Tongue (tissue), 2 donors: ENCODE results near the gene MRC2. TPM values are rescaled to one million over a fixed set of nuclear protein-coding genes. Genes with fewer than 3 reads are reported as not detected.
"Not testable (repeated sequence)": the region's sequence is repeated elsewhere in the genome, so short reads cannot be mapped to it uniquely, and the experiment has no call there.

ENCODE experiments used
- DNase-seq: peaks from one replicate; pipeline ENCODE4 v3.0.0-alpha.2; 2015
- total RNA-seq: library from RNA; depleted of rRNA; stranded (reverse); fragments of >200 nt; gene quantifications from one replicate; pipeline ENCODE4 v1.2.3, GENCODE V29; 2014

Gene MRC2, protein sequence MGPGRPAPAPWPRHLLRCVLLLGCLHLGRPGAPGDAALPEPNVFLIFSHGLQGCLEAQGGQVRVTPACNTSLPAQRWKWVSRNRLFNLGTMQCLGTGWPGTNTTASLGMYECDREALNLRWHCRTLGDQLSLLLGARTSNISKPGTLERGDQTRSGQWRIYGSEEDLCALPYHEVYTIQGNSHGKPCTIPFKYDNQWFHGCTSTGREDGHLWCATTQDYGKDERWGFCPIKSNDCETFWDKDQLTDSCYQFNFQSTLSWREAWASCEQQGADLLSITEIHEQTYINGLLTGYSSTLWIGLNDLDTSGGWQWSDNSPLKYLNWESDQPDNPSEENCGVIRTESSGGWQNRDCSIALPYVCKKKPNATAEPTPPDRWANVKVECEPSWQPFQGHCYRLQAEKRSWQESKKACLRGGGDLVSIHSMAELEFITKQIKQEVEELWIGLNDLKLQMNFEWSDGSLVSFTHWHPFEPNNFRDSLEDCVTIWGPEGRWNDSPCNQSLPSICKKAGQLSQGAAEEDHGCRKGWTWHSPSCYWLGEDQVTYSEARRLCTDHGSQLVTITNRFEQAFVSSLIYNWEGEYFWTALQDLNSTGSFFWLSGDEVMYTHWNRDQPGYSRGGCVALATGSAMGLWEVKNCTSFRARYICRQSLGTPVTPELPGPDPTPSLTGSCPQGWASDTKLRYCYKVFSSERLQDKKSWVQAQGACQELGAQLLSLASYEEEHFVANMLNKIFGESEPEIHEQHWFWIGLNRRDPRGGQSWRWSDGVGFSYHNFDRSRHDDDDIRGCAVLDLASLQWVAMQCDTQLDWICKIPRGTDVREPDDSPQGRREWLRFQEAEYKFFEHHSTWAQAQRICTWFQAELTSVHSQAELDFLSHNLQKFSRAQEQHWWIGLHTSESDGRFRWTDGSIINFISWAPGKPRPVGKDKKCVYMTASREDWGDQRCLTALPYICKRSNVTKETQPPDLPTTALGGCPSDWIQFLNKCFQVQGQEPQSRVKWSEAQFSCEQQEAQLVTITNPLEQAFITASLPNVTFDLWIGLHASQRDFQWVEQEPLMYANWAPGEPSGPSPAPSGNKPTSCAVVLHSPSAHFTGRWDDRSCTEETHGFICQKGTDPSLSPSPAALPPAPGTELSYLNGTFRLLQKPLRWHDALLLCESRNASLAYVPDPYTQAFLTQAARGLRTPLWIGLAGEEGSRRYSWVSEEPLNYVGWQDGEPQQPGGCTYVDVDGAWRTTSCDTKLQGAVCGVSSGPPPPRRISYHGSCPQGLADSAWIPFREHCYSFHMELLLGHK (N-terminal part only)
- 206 TPM for total RNA-seq

DNA sequence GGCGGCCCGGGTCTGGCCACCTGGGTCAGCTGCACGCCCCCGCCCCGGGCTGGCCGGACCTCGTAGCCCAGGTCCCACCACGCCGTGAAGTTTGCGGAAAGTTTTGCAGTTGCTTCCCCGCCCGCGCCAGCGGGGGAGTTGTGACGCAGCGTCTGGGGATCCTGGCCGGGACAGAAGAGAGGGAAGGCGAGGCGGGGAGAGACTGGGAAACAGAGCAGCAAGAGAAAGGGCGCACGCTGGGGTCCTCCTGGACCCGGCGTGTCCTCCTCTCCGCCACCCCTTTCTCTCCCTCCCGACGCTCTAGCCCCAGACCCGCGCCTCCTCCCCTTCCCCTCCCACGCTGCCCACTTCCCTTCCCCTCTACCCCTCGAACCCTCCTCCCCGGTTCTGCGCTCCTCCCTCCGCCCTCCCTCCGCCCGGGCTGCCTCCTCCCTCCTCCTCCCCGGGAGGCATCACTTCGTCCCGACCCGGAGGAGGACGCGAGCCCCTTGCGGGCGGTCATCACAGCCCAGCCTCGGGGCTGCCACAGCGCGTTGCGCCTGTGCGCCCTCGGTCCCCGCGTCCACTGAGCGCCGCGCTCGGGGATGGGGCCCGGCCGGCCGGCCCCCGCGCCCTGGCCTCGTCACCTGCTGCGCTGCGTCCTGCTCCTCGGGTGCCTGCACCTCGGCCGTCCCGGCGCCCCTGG, at the start of gene MRC2:
Gene MRC2, plus strand, starts transcription at position 452 of the 685 bp plus-strand sequence. Its CDS starts 133 bp downstream, at position 585.
- peak; percentile 84 for DNase-seq

DNA sequence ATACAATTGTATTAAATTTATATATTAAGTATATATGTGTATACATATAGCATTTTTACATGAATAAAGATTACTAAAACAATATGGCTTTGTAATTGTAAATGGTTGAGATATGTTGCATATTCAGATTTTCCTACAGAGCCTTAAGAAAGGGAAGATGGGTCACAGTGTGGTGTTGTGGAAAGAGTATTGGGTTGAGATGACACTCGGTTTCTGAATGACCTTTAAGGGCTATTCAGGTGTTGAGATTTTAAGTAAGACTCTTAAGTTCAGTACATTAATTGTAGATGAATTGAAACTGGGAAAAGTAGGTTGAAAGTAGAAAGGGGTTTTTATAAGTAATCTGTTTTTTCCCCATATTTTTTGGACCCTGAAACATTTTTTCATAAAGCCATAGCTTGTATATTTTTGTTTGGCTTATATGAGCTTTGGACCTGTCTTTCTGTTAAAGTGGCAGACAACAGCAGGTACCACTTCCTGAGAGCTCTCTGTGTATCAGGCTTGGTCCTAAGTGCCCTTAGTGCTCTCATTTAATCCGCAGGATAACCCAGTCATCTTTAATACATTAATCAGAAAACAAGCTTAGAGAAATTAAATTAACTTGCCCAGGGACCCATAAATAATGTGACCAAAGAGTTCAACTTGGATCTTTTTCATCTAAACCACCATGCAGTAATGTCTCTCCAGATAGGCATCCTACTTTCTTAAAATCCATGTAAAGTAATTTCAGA, 48.5 kb upstream of the MRC2 start:
- DNase-seq = no peak

DNA sequence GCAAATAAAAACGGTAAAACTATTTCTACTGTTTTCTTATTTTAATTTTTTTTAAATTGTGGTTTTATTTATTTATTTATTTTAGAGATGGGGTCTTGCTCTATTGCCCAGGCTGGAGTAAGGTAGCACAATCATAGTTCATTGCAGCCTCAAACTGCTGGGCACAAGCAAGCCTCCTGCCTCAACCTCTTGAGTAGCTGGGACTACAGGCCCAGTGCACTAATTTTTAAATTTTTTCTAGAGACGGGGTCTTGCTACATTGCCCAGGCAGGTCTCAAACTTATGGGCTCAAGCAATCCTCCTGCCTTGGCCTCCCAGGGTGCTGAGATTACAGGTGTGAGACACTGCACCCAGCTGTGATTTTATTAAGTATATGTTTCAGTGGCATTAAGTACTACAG, 46.5 kb upstream of the MRC2 start:
- DNase-seq = no peak

DNA sequence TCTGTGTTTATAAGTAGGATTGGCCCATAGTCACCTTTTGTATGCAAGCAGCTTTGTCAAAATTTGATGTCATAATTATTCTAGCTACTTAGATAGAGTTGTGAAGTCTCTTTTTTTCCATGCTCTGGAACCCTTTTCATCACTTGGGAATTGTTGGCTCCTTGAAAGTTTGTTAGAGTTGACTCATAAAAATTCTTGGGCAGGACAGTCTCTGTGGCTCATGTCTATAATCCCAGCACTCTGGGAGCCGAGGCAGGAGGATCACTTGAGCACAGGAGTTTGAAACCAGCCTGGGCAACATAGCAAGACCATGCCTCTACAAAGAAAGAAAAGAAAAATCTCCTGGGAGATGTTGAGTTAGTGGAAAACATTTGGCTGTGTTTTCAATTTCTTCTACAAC, 45.7 kb upstream of the MRC2 start:
- no peak for DNase-seq

DNA sequence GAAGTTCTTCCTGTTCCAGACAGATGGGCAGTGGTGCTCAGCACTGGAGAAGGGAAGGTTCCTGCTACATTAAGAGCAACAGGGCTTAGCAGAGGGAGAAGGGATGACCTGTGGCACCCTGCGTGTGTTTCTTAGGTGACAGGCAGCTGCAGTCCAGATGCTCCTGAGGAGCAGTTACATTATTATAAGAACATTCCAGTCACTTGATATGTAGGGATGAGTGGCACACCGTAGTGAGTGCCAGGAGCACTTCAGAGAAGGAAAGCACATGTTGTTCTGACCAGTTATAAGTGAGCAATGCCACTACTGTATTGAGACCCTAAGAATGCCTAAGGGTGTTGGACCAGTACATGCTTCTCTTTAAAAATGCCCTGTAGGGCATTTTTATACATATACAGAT, 39.9 kb upstream of the MRC2 start:
- no peak for DNase-seq

DNA sequence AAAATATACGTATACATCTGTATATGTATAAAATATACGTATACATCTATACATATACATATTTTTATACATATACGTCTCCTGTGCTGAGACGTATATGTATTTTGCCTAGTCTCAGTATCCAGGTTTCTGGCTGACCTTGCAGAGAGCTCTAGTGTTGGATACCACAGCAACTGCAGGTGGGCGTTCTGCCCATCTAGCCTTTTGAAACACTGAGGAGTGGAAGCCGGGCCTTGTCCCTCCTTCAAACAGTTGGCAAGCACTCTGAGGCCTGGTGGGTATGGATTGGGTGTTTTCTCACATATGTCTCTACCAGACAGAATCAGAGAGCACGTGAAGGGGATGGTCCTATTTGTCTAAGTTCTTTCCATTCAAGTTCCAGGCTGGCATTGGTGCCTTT, 39.4 kb upstream of the MRC2 start:
- no peak for DNase-seq

DNA sequence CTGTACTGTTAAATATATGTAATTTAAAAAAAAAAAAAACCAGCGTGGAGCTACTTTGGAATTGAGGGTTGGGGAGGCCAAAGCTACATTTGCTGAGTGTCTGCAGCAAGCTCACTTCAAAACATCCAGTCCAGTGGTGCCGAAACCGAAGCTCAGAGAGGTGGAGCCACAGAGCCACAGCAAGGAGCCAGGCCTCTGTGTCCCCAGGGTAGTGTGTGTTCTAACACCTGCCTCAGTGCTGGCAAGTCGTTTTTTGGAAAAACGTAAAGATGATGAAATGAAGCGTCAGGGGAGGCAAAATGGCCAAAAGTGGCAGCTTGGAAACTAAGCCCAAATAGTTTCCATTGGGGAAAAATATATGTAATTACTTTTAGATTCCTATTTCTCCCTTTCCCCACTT, 36.1 kb upstream of the MRC2 start:
- DNase-seq = peak; percentile 32

DNA sequence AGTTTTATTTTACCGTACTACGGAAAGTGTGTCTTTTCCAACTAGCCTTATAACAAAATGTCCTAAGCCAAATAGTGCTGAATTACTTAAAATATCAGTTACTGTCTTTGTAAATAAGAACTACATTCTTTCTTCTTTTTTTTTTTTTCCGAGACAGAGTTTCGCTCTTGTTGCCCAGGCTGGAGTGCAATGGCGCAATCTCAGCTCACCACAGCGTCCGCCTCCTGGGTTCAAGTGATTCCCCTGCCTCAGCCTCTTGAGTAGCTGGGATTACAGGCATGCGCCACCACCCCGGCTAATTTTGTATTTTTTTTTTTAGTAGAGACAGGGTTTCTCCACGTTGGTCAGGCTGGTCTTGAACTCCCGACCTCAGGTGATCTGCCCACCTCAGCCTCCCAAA, 35.6 kb upstream of the MRC2 start:
- not testable (repeated sequence) for DNase-seq

DNA sequence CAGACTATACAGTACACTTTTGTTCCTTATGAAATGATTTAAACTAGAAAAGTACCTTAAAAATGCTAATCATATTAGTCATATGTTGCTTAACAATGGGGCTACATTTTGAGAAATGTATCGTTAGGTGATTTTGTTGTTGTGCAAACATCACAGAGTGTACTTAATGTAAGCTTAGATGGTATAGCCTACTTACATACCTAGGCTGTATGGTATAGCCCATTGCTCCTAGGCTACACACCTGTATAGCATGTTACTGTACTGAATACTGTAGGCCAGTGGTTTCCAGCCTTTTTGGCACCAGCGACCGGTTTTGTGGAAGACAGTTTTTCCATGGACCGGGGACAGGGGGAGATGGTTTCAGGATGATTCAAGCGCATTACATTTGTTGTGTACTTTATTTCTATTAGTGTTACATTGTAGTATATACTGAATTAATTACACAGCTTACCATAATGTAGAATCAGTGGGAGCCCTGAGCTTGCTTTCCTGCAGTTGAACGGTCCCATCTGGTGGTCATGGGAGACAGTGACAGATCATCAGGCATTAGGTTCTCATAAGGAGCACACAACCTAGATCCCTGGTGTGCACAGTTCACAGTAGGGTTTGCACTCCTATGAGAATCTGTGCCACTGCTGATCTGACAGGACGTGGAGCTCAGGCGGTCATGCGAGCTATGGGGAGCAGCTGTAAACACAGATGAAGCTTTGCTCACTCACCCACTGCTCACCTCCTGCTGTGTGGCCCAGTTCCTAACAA, 35.0 kb upstream of the MRC2 start:
- no peak for DNase-seq

DNA sequence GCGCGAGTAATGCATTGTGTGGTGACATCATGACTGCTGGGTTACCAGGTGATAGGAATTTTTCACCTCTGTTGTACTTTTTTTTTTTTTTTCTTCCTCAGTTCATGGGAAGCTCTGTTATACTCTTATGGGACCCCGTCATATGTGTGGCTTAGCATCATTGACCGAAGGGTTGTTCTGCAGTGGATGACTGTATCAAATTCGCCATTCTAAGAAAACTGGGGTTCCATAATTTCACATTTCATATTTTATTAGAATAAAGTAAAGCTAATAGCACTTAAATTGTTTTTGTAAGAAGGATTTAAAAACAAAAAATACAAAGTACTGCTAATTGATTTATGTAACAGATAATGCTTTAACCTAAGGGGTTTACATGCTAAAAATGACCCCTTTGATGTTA, 32.0 kb upstream of the MRC2 start:
- DNase-seq = no peak

DNA sequence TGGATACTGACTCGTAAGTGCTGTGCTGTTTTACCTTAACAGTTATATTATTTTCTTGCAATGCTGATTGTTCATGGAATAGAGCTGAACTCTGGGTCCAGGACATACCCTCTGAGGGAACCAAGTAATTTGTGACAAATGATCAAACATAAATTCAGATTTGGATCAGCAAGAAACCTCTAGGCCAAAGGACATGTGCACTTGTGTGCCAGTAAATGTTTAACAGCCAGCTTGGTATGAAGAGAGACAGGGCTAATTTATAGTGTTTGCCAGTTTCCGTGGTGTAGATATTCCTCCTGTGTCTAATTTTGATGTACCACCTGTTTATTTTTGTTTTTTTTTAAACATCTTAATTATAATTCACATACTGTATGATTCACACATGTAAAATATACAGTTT, 30.8 kb upstream of the MRC2 start:
- DNase-seq = no peak

DNA sequence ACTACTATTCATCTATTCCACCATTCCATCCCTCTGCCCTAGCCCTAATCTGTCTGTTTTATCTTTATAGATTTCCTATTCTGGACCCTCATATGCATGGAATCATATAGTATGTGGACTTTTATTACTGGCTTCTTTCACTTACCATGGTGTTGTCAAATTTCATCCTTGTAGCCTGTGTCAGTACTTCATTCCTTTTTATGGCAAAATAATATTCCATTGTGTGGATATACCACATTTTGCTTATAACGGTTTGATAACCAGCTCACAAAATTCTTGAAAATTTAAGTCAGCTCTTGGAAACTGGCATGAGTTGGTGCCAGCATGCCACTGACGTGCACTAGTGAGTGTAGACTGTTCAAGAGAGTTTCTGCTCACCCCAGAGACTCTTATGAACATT, 30.3 kb upstream of the MRC2 start:
- DNase-seq = no peak

DNA sequence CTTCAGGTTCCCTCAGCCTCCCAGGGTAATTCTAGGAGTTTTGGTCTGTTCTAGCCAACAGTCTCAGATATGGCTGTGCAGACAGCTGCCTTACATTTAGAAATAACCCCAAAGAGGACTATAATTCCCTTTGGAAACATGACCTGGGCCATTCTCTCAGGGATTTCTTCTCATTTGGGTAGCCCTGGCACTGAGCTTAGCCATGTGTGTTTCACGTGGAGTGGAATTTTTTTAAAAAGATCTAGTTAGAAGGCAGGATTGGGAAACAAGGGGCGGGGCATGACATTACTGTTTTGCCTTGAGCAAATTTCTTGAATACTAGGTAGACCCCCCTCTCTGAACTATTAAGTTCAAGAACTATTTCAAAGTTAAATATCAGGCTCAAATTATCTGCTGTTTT, 29.6 kb upstream of the MRC2 start:
- no peak for DNase-seq

DNA sequence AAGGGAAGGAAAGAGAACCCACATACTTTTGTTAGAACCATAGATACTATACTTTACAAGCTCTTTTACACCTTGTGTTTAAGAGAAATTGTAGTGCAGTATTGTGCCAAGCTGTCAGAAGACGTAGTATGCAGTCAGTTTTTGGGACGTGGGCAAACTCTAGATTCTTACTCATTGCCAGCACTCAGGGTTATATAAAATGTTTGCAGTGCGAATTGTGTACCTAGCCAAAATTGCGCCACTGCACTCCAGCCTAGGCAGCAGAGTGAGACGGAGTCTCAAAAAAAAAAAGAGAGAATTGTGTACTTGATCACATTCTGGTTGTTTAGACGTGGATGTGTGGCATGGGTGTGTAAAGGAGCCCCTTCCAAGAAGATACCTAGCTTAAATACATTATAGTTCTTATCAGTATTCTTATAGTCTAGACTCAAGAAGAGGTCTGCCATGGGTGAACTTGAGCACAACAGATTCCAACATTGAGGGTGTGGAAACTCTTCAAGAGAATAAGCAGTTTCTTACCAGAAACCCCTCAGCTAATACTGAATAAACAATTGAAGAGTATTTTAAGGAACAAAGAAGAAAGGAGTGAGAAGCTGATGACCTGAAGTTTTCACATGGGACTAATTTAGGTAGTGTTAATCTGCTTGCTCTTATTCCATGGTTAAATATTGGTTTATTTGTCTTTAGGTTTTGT, 27.4 kb upstream of the MRC2 start:
- no peak for DNase-seq

DNA sequence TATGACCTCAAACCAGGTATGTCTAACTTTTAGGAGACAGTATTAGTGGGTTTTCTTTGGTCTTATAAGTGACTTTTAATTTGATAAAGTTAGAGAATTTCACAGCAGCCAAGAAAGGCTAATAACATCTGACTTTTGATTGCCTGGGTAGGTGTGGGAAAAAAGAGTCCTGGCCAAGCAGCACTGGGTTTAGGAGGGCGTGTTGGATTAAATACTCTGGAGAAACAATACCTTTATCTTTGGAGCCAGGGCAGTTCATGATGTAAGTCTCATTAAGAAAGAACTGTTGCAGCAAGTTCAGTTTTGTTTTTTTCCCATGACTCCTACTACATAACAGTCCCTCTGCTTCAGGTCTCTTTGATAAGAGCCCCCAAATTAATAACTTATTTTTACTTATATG, 26.7 kb upstream of the MRC2 start:
- DNase-seq = no peak

DNA sequence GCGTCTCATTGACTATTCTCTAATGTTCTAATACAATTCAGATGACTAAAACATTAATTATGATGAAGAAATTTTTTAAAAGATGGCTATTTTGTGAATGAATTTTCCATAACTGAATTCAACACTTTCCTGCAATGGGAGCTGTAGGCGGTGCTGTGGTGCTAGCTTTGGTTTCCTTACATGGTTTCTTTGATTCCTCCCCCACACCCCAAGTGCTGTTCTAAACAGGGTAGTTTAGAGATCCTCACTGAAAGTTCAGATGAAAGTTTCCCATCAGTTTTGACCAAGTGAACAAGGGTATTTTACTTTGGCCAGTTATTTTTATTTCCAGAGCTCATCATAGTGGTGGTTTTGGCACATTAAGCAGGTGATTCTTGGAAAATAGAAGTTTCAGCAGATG, 26.0 kb upstream of the MRC2 start:
- no peak for DNase-seq

DNA sequence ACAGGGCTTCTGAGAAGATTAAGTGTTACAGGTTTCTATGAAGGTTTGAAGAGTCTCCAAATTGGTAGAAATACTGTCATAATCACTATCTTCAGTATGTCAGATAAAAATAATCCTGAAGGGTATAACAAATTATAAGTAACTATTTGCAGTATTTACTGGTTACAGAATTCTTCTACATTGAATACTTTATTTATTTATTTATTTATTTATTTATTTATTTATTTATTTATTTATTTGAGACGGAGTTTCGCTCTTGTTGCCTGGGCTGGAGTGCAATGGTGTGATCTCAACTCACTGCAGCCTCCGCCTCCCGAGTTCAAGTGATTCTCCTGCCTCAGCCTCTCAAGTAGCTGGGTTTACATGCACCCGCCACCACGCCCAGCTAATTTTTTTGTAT, 23.7 kb upstream of the MRC2 start:
- not testable (repeated sequence) for DNase-seq

DNA sequence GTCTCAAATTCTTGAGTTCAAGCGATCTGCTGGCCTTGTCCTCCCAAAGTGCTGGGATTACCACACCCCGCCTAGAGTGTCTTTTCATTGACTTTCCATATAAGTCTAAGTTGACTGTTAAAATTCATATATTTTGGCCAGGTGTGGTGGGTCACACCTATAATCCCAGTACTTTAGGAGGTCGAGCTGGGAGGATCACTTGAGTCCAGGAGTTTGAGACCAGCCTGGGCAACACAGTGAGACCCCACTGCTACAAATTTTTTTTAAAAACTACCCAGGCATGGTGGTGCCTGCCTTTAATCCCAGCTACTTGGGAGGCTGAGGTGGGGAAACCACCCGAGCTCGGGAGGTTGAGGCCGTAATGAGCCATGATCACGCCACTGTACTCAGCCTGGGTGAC, 21.9 kb upstream of the MRC2 start:
- no peak for DNase-seq

DNA sequence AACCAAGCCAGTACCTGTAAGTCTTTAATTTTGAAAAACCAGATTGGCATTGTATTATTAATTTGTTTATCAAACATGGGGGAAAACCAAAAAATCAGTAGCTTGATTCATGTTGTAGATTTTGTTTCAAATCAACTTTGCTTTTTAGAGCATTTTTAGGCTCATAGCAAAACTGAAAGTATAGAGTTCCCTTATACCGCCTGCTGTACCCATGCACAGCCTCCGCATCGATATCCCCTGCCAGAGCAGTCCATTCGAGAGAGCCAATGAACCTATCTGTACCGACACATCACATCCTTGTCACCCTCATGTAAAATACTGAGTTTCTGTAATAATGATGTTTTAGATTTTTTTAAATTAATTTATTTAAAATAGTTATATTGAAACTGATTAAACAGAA, 16.2 kb upstream of the MRC2 start:
- no peak for DNase-seq

DNA sequence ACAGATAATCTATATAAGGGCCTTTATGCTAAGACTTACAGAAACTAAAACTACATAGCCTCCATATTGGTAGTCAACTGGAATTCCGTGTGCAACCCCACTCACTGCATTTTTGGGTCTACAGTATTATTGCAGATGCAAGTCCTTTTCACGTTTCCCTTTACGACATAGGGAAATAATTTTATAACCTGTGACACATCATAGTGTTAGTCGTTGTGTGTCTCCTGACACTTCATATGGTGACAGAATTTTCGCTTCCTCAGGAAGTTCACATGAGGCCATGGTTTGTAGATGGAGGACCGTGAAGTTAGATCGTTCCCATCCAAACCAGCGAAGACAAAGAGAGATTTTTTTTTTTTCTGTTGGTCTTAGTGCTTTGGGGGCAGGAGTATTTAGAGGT, 15.7 kb upstream of the MRC2 start:
- no peak for DNase-seq
